Esophagus squamous epithelium (tissue), 5 donors: ENCODE data around the gene GMFB. TPM values are rescaled to one million over a fixed set of nuclear protein-coding genes. Genes with fewer than 3 reads are reported as not detected.
A peak's percentile ranks its signal among the peaks of the same experiment; 100 is the strongest.
"Not testable (repeated sequence)": the region's sequence is repeated elsewhere in the genome, so short reads cannot be mapped to it uniquely, and the experiment has no call there.

Experiments used
- DNase-seq: peaks from one replicate; lab custom pipeline; 2025; lab: John Stamatoyannopoulos, UW
- H3K27ac ChIP-seq, 4 donors: fragments of 200-600 bp; sonication (generic); one replicate each; pipeline ENCODE4 v1.5.1; 2016 to 2019; ENCODE audit warnings: mild to moderate bottlenecking in 1 of 4
- H3K27me3 ChIP-seq, 4 donors: fragments of 200-600 bp; sonication (generic); 1 replicate in 3 of 4; 2 replicates in 1 of 4; pipeline versions ENCODE4 v1.5.1 to v1.6.0; 2017 to 2021; ENCODE audit warnings: antibody characterized with exemption in 1 of 4
- H3K36me3 ChIP-seq, 3 donors: fragments of 200-600 bp; sonication (generic); one replicate each; pipeline ENCODE4 v1.5.1; 2016 to 2019
- H3K4me1 ChIP-seq, 3 donors: fragments of 200-600 bp; sonication (generic); one replicate each; pipeline ENCODE4 v1.5.1; 2017 to 2019
- H3K4me3 ChIP-seq, 4 donors: fragments of 200-600 bp; sonication (generic); 1 replicate in 3 of 4; 2 replicates in 1 of 4; pipeline ENCODE4 v1.5.1; 2016 to 2019; ENCODE audit warnings: mild to moderate bottlenecking in 2 of 4, moderate library complexity in 1 of 4
- H3K9me3 ChIP-seq, 3 donors: fragments of 200-600 bp; sonication (generic); one replicate each; pipeline ENCODE4 v1.5.1; 2016 to 2019
- POLR2A ChIP-seq, 4 donors: fragments of 450-650 bp; IDR thresholded peaks; one replicate each; pipeline ENCODE4 v1.6.1; 2017; ENCODE audit warnings: antibody characterized with exemption in 4 of 4, mild to moderate bottlenecking in 4 of 4, moderate library complexity in 3 of 4
- WGBS, 2 donors: methylation state at CpG; one replicate each; pipeline ENCODE4 v1.1.5; 2018; 5-methylcytosine and 5-hydroxymethylcytosine counted together
- intact Hi-C: fragments of 100-400 bp; cut with DNase I; formaldehyde crosslinking; loops from one replicate; pipeline ENCODE4 v1.15.0; 2022
- total RNA-seq, 4 donors: library from RNA; depleted of rRNA; stranded (reverse); fragments of >200 nt; gene quantifications; one replicate each; pipeline ENCODE4 v1.1.0, GENCODE V29; 2016
- TF ChIP-seq, protein P1 (sequence below), 6 experiments: fragments of 450-650 bp in 4 of 6; fragments of 200-600 bp in 2 of 6; sonication (generic) in 2 of 6; IDR thresholded peaks; one replicate each; pipeline ENCODE4 v1.5.1; 2016 to 2019; ENCODE audit warnings: antibody characterized with exemption in 6 of 6, mild to moderate bottlenecking in 4 of 6, moderate library complexity in 4 of 6
- donor health status: DM: yes; HTN: yes; CAD: no.

The GMFB gene
- total RNA-seq, 4 donors from 2014 or later, result 10.2 to 69.8 (median 36.2) TPM

DNA sequence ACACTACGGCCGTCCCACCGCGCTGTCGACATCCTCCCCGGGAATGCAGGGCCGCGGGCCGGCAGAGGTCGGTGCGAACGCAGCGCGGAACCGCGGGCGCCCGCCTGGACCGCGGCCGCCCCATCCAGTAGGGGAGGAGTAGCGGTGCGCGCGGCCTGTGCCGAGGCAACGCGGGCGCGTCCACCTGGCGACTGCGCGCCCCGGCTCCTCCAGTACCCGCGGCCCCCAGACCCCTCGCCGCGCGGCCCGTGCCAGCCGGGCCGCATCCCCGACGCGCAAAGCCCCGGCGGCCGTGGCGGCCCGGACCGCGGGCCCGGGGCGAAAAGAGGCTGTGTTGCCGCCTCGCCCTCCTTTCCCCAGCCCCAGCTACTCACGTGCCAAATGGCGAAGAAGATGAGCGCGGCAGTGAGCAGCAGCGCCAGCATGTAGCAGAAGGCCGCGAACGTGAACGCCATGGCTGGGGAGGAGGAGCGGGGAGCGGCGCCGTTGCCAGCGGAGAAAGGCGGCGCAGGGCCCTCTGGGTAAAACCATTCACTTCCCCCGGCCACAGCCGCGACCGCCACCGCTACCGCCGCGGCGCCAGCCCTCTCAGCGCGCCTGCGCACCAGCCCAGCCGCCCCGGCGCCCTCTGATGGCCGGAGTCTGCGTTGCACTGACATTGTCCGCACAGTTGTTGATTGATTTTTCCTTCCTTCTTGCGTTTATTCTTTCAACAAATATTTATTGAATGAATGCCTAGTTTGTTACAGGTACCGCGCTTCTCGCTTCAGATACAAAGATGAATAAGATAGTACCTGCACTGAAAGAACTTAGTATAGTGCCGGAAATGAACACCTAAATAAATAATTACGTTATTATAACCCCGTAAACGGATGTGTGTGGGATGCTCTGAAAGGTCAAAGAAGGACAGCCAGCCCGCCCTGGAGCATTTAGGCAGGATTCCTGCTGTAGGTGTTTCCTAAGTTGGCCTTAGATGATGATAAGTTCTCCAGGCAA, 47.6 kb downstream of the GMFB start, which contains the start of gene CNIH1:
Gene CNIH1, minus strand, starts transcription at position 502 of the 996 bp plus-strand sequence. Its CDS starts 47 bp downstream, at position 455.
- Histone ChIP-seq H3K4me3 (peak within 1 kb of the TSS; percentile 67 to 85 (median 74)), H3K9me3 (no peaks in the 10 kb centered on the region), H3K36me3 (no peaks in the 10 kb centered on the region), H3K27ac (peak within 1 kb of the TSS; percentile 92 to 97 (median 96)), H3K4me1 (peaks cover 11 to 70% (median 19%) of the 10 kb centered on the region in 3 donors), H3K27me3 (no peaks in the 10 kb centered on the region)
- WGBS, 2 donors, result 0% methylated on average over 22 to 40 of the region's 100 CpGs
- TF ChIP-seq, protein P1, sequence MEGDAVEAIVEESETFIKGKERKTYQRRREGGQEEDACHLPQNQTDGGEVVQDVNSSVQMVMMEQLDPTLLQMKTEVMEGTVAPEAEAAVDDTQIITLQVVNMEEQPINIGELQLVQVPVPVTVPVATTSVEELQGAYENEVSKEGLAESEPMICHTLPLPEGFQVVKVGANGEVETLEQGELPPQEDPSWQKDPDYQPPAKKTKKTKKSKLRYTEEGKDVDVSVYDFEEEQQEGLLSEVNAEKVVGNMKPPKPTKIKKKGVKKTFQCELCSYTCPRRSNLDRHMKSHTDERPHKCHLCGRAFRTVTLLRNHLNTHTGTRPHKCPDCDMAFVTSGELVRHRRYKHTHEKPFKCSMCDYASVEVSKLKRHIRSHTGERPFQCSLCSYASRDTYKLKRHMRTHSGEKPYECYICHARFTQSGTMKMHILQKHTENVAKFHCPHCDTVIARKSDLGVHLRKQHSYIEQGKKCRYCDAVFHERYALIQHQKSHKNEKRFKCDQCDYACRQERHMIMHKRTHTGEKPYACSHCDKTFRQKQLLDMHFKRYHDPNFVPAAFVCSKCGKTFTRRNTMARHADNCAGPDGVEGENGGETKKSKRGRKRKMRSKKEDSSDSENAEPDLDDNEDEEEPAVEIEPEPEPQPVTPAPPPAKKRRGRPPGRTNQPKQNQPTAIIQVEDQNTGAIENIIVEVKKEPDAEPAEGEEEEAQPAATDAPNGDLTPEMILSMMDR (IDR thresholded peaks at IDR 0.05), result peak; percentile 87 to 99 (median 96)
- peak in 1 of 4 donors; percentile 64 for TF ChIP-seq POLR2A (IDR thresholded peaks at IDR 0.05)
- intact Hi-C loops, result no loop called here
- DNase-seq, result peak; percentile 42

DNA sequence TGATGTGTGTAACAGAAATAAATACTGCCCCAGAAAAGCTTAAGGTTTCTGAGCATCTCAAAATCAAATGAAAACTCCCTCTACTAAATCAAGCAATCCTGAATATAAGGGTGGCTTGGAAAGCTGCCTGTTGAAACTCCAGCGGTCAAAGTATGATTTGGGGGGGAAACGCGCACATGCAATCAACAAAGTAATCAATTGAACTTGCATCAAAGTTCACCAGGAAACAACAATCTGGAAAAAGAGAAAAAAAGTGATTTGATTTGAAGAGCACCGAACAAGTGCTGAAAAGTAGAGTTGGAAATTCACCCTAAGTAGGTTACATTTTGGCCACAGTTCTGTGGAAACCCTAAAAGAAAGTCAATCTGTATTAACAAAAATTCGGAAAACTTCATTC, 48.3 kb downstream of the GMFB start:
- DNase-seq, result no peak

DNA sequence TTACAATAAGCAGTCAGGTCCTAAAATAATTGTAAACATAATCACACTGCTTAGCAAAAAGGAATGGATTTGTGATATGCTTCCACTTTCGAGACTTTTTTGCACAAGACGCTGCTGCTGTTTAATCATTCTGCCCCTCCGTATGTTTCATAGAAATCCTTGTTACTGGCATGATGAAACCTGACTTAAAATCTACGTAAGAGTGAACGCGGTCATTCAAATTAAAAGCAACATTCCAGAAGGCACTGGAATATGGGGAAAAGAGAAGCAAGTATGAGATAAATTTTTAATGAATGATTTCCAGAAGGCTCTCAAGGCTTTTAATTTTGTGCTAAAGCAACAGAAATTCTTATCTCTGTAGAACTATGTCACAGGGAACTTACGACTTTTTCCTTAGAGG, 48.7 kb downstream of the GMFB start:
- Histone ChIP-seq H3K36me3 (no peaks in the 10 kb centered on the region), H3K4me3 (peak overlapping the region; percentile 67 to 85 (median 74)), H3K27me3 (no peaks in the 10 kb centered on the region), H3K27ac (peak overlapping the region; percentile 92 to 97 (median 96)), H3K9me3 (no peaks in the 10 kb centered on the region), H3K4me1 (peaks cover 11 to 70% (median 17%) of the 10 kb centered on the region in 3 donors)
- intact Hi-C loops, result no loop called here
- TF ChIP-seq, protein P1 (IDR thresholded peaks at IDR 0.05), result no peak
- no peak for TF ChIP-seq POLR2A (IDR thresholded peaks at IDR 0.05)
- WGBS, 2 donors, result 28 to 41% methylated on average over 7 of the region's 7 CpGs
- DNase-seq, result no peak

More for the DNA sequence above, 48.3 kb downstream of the GMFB start:
- H3K4me3 ChIP-seq, result peak overlapping the region; percentile 67 to 85 (median 74)
- WGBS, 2 donors, result 1 to 5% methylated on average over 5 of the region's 5 CpGs
- intact Hi-C loops, result no loop called here
- peak overlapping the region; percentile 92 to 97 (median 96) for H3K27ac ChIP-seq
- no peak for TF ChIP-seq POLR2A (IDR thresholded peaks at IDR 0.05)
- TF ChIP-seq, protein P1 (IDR thresholded peaks at IDR 0.05), result no peak
- no peaks in the 10 kb centered on the region for H3K9me3 ChIP-seq
- H3K4me1 ChIP-seq, result peaks cover 11 to 70% (median 20%) of the 10 kb centered on the region in 3 donors
- no peaks in the 10 kb centered on the region for H3K36me3 ChIP-seq
- H3K27me3 ChIP-seq, result no peaks in the 10 kb centered on the region

DNA sequence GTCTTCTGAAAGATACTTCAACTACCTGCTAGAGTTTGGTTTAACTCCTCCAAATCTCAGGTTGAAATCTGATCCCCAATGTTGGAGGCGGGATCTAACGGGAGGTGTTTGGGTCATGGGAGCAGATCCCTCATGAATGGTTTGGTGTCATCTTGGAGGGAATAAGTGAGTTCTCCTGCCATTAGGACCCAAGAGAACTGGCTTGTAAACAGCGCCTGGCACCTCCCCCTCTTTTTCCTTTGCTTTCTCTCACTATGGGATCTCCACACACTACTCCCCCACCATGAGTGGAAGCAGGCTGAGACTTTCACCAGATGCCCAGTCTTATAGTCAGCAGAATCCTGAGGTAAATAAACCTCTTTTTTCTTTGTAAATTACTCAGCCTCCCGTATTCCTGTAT, 50.1 kb downstream of the GMFB start:
- peaks cover 11 to 76% (median 15%) of the 10 kb centered on the region in 3 donors for H3K4me1 ChIP-seq
- H3K36me3 ChIP-seq, result peaks cover 0 to 11% (median 0%) of the 10 kb centered on the region in 3 donors
- H3K9me3 ChIP-seq, result no peaks in the 10 kb centered on the region
- no peak overlapping the region for H3K27ac ChIP-seq
- TF ChIP-seq, protein P1 (IDR thresholded peaks at IDR 0.05), result no peak
- no peak for TF ChIP-seq POLR2A (IDR thresholded peaks at IDR 0.05)
- H3K4me3 ChIP-seq, result no peak overlapping the region
- H3K27me3 ChIP-seq, result no peaks in the 10 kb centered on the region
- intact Hi-C loops, result no loop called here
- 69 to 78% methylated on average over 4 of the region's 4 CpGs for WGBS, 2 donors
- DNase-seq, result no peak

DNA sequence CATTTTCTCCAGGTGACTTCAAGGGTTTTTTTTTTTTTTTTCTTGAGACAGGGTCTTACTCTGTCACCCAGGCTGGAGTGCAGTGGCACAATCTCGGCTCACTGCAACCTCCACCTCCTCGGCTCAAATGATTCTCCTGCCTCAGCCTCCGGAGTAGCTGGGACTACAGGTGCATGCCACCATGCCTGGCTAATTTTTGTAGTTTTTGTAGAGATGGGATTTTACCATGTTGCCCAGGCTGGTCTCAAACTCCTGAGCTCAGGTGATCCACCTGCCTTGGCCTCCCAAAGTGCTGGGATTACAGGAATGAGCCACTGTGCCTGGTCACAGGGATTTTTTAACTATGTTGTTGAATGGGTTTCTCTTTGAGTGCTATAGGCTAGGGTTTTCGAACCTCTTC, 50.8 kb downstream of the GMFB start:
- H3K4me1 ChIP-seq, result peaks cover 11 to 78% (median 15%) of the 10 kb centered on the region in 3 donors
- peaks cover 0 to 11% (median 0%) of the 10 kb centered on the region in 3 donors for H3K36me3 ChIP-seq
- DNase-seq, intact Hi-C loops, H3K4me3 ChIP-seq, H3K27me3 ChIP-seq, H3K9me3 ChIP-seq, H3K27ac ChIP-seq: not testable (repeated sequence)
- 89 to 92% methylated on average over 4 of the region's 4 CpGs for WGBS, 2 donors
